T47D (cell line): ENCODE data around the gene C1QTNF5.

Source experiments
- DNase-seq, 2 experiments: peaks; one replicate each; pipeline versions ENCODE4 v3.0.0 to v3.0.0-alpha.2; 2011 to 2012; ENCODE audit warnings: low read depth in 1 of 2, low spot score in 1 of 2
- JUND ChIP-seq: IDR thresholded peaks from 2 replicates; pipeline ENCODE4 v1.6.1; 2012; ENCODE audit warnings: low read depth
- in situ Hi-C: cut with HindIII; loops from 2 replicates; pipeline ENCODE4 v1.10.0; 2016; ENCODE audit warnings: low sequenced_read_pairs, low pct_unique_long_range_greater_than_20kb

The C1QTNF5 gene

DNA sequence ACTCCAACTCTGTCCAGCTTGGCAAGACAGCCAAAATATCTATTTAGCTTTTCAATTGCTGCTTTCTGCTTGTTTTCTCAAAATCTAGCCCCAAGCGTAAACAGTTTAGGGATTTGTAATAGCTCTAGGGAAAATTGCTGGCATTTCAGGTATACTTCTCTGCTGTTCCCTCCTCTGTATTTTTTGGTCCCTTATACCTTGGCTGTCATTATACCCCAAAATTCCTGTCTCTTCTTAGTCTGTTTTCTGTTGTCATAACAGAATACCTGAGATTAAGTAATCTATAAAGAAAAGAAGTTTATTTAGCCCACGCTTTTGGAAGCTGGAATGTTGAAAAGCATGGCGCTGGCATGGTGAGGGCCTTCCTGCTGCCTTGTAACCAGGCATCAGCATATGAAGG lies 47.2 kb downstream of the C1QTNF5 start:
- in situ Hi-C loops = no loop called here
- TF ChIP-seq JUND = no peak
- no peak for DNase-seq

DNA sequence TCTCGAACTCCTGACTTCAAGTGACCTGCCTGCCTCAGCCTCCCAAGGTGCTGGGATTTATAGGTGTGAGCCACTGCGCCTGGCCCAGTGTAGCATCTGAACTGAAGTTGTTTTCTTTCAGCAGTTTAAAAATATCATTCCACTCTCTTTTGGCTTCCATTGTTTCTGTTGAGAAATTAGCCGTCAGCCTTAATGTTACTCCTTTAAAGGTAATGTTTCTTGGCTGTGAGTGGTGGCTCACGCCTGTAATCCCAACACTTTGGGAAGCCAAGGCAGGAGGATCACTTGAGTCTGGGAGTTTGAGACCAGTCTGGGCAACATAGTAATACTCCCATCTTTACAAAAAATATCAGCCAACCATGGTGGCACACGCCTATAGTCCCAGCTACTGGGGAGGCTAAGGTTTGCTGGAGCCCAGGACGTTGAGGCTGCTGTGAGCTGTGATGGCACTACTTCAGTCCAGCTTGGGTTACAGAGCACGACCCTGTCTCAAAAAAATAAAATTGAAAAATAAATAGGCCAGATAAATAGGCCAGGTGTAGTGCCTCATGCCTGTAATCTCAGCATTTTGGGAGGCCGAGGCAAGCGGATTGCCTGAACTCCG lies 49.7 kb downstream of the C1QTNF5 start:
- TF ChIP-seq JUND = no peak
- DNase-seq = no peak
- in situ Hi-C loops = no loop called here
